Stimulated activated CD8-positive, alpha-beta memory T cell treated with anti-CD3 and anti-CD28 coated beads, Interleukin-12 subunit alpha, Interleukin-12 subunit beta, amount 100 ng/mL, for 4 hours (primary cell): Measurements from ENCODE around the gene TPP1.

Source experiments
- DNase-seq: peaks from one replicate; pipeline ENCODE4 v3.0.0-alpha.2; 2020; ENCODE audit warnings: low read depth

TPP1 gene

DNA sequence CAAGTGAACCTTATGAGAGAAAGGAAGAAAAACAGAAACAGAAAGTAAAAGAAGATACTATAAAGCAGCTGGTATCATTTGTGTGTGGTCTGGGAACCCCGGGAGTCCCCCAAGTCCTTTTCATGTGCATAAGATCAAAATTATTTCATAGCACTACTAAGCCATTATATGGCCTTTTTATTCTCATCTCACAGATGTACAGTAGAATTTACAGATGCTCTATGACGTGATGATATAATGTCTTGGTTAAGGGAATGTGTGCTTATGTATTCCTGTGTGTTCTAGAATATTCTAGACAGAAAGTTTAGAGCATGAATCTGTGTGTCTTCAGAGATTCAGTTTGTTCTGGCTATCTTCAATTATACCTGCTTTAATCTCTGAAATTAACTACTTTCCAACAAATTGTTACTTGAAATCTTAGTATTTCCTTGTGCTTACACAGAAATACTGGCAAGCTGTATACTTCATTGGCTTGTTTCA lies 8.6 kb upstream of the TPP1 start:
- no peak for DNase-seq

DNA sequence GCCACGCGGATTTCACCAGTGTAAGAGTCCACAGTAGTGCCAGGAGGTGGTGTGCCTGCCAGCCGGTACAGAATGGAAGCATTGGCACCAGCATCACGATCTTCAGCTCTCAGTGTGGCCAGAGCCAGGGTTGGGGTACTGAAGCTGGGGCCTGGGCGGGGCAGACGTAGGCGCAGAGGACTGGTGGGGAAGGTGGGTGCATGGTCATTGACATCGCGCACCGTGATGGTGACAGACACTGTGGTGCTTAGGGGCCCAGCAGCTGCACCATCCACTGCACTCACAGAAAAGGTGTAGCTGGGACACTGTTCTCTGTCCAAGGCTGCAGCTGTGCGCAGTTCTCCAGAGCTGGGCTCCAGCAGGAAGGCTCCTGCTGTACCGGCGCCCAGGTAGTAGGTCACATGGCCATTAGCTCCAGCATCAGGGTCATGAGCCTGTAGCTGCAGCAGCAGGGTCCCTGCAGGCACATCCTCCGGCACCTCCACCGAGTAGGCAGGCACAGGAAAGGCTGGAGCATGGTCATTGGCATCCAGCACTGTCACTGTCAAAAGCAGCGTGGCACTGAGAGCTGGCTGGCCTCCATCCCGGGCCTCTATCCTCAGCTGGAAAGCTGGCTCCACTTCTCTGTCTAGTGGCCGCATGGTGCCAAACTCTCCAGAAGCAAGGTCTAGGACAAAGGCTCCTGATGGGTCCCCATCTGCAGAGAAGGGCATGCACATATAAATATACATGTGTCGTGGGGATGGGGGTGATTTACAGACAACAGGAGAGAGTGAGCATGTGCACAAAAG lies 7.9 kb upstream of the TPP1 start:
- DNase-seq: no peak

DNA sequence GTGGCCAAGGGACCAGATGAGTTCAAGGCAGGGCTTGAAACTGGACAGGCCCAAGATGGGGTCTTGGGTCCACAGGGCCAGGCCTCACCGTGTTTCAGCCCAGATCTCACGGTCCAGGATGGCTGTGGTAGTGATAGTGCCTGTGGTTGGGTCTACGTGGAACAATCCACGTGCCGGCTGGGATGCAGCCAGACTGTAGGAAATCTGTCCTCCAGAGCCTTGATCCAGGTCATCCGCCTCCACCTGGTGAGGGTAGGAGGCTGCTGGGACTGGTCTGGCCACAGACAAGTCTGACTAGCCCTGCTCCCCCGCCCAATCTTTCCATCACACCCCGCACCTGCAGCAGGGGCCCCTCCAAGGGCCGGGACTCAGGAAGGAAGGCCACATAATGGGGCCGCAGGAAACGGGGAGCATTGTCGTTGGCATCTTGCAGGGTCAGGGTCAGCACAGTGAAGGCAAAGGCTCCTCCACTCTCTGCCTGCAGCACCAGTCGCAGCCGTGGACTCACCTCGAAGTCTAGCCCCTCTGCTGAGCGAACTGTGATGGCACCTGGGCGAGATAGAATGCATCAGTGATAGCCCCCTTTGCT lies 6.7 kb upstream of the TPP1 start:
- no peak for DNase-seq

DNA sequence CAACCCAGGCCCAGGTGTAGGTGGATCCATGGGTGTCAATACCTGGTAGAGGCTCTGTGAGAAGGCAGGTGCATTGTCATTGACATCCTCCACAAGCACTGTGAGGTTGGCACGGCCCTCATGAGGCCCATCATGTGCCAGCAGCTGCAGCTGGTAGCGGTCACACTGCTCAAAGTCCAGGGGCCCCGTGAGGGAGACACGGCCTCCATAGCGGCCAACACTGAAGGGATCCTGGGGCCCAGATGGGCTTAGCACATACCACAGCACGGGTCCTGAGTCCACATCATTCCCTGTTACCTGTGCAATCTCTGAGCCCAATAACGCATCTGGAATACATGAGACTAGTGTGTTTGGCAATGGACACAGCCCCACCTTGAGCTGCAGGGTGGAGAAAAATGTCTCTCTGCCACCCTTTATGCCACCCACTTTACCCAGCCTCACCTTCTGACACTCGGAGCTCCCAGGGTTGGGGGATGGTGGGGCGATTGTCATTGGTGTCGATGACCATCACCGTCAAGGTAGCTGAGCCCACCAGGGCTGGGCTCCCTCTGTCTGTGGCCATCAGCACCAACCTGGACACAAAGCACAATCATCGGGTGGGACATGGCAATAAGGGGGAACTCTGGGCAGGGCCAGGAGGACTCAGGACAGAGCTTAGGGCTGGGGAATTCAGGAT lies 6.1 kb upstream of the TPP1 start:
- DNase-seq: no peak

DNA sequence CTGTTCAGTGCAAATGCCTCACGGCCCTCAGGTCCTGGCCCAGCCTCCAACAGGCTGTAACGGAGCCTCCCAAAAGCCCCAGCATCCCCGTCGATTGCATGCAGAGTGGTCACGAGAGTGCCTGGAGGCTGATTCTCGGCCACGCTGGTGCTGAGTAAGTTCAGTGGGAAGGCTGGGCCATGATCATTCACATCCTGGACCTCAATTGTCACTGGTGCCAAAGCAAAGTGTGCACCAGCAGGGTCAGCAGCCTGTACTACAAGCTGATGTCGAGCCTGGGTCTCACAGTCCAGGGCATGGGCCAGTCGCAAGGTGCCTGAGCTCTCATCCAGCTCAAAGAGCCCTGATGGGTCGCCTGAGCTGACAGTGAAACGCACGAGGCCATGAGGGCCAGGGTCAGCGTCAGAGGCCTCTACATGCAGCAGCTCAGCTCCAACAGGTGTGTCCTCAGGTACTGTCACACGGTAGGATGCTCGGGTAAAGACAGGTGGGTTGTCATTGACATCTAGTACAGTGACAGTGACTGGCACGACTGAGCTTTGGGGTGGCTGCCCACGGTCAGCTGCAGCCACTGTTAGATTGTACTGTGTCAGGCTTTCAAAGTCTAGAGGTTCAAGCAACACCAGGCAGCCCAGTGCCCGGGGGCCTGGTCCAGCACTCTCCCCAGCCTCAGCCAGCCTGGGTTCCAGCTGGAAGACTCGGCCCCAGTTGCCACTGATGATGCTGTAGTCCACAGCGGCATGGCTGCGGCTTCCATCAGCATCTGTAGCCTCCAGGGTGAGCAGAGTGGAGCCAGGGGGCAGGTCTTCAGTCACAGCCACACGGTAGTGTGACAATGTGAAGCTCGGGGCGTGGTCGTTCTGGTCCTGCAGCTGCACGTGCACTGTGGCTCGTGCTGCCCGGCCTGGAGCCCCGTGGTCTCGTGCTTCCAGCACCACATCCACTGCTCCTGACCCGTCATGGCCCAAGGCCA lies 4.5 kb upstream of the TPP1 start:
- DNase-seq: no peak

DNA sequence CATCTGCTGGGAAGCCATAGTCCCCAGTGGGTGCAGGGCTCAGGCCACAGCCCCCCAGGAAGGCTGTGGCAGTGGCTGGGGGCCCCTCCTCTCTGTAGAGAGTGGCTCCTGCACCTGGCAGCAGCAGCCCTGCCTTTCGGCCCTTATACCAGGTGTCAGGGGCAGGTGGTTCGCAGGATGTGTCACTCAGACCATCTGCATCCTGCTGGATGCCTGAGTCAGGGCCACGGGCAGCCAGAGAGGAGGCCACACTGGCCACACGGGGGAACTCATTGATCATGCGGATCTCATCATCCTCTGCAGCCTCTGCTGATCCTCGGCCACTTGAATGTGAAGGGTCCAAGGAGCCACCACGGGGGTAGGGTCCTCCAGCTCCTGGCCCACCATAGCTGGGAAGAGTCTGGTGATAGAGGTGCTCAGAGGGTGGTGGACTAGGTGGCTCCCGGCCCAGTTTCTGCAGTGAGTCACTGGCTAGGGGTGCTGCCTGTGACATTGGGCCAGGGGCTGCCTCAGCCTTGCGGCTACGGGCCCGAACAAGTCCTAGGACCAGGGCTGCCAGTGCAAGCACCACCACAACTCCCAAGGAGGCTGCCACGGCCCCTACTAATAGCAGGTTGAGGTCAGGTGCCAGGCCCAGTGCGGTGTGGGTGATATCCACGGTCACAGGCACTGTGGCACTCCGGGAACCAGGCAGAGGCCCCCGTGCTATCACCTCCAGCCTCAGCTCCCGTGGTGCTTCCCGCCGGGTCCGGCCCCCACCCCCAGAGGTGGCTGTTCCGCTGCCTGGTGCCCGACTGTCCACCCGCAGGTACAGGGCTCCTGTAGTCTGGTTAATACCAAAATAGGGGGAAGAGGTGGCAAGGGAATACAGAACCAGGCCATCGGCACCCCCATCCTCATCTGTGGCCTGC lies 3.3 kb upstream of the TPP1 start:
- DNase-seq: no peak

DNA sequence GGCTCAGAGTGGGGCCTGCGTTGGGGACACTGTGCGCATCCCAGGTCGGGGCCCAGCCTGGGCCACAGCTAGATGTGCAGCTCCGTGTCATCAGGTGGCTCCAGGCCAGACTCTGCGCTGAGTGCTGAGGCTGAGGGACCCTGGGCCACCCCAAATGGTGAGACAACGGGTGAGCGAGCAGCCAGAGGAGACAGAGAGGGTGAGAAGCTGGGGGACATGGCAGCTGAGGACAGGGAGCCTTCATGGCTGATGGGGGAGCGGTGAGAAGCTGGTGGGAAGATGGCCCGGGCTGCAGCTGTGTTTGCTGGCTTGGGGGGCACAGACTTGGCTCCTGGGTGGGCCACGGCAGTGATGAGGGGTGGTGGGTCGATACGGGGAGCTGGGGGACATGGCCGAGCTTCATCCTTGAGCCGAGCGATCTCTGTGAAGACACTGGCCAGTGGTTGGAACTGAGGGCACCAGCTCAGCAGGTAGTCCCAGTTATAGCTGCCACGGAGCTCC lies 2.5 kb upstream of the TPP1 start:
- no peak for DNase-seq

DNA sequence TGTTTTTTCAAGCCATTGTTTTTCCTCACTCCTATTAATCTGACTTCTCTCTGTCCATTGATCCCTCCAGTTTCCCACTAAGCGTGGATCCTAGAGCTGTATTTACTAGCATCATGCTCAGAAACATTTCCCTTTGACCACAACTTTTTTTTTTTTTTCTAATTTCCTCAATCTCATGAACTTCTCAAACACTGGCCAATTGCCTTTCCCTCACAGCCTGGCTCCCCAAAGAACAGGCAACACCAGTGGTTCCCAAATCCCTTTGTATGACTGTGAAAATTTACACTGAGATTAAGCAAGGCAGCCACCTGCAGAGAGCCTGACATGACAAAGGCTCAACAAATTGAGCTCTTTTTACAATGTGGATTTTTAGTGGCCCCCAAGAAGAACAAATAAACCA lies 1.4 kb upstream of the TPP1 start:
- no peak for DNase-seq

DNA sequence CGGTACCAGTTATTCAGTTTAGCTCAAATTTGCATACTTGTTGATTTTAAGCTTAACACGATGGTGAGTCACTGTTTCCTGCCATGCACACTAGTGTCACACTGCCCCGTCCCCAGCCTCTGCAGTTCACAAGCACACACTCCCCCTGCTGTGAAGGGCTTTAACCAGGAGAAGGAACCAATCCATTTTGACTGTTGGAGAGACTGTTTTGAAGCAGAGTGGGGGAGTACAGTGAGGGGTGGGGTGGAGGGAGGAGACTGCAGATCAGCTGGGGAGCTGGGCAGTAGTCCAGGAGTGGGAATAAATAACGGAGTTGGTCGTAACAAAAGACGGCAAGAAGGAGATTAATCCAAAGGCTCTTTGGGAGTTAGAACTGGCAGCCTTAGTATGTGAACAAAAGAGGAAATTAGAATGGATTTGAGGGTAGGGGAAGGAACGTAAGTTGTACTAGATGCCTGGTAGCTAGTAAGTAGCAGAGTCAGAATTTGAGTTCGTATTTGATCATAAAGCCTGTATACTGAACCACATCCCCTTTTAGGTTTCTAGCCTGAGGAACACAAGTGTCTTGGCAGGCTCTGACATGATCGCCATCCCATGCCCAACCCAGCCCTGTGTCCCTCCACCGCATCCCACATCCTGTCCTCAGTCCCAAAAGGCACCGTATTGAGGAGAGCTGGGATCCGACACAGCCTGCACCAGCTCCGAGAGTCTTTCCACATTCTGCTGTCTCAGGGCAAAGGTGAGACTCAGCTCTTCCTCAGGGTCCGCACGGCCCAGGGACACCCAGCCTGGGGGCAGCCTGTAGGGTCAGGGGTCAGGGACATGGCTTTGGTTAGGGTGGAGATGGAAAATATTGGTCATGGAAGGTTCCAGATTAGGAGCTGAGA lies 862 bp downstream of the TPP1 start:
- peak; percentile 56 for DNase-seq

DNA sequence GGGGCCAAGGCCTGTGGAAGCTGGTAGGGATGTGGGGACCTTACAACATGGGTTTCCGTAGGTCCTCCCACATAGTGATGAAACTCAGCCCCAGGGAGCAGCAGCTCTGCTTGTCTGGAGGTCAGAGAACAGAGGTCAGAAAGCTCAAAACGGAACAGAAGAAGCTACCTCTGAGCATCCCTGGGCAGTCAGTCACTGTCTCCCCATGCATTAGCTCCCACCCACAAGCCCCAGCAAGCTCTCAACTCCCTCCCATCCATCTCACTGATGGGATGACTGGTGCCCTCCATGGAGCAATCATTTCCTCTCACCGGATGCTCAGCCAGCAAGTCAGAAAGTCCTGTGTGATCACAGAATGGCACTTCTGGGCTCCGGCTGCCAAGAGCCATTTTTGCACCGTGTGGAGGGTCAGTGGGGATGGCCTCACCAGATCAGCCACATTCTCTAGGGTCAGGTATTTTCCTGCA lies 1.9 kb downstream of the TPP1 start:
- no peak for DNase-seq

DNA sequence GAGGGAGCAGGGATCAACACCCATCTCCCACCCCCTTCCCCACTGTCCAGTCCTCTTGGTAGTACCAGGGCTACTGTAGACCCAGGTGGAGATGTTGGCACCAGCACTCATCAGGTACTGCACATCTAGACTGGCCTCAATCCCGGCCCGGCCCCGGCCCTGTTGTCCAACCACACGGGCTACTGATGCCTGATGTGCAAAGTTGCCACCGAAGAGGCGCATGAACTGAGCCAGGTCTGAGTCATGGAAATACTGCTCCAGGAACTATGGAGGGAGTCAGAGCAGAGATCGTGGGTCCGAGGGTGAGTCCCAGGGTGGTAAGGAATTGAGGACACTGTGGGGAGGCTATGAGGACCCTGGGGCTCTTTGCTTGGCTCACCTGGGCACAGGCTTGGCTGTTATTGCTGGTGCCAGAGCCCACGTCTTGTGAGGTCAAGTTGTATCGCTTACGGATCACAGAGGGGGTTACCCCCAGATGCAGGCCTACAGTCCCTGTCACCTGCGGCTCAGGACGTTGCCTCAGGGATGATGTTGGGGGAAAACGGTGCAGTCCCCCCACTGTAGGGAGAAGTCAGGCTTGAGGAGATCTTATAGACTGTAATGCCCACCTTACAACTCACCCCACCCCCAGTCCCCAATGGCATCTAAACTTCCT lies 2.5 kb downstream of the TPP1 start:
- no peak for DNase-seq

DNA sequence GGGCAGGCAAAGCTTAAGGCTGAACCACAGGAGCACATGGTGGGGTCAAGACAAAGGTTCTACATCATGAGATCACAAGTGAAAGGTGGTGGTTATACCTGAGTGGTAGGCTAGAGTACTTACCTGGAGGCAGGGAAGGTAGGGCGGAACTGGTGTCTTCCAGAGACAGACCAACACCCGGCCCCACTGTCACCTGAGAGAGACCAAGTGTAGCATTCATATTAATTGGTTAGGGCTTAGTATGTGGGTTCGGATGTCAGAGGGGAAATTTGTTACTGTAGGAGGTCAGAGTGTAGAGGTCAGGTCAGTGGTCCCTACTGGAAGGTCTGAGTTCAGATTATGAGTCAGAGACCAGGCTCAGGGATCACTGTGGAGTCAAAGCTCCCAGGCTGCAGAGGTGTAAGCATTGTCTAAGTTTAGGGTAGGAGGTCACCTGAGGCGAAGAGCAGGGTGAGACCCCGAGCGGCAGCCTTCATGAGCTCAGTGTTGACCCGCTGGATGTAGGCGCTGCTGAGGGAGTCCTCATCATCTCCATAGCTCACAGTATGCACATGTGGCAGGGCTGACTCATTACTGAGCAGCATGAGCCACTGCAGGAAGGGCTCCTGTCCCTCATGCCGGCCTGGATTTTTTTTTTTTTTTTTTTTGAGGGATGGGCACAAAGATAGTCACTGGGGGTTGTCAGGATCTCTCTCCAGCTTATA lies 3.2 kb downstream of the TPP1 start:
- no peak for DNase-seq

DNA sequence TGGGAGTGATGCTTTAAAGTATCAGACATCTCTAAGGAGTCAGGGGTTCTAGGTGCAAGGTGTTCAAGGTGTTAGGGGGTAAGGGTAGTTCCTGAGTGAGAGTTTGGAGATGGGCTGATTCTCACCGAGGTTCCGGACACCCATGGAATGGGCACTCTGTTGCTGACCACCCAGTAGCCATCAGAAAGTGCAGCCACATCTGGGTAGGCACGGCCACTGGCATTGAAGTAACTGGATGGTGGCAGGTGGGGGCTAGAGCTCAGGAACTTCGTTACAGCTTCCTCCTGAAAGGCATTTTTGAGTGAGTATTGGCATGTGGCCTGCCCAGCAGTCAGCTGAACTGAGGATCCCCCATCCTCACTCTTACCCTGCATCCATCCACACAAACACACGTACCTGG lies 4.2 kb downstream of the TPP1 start:
- DNase-seq: no peak

DNA sequence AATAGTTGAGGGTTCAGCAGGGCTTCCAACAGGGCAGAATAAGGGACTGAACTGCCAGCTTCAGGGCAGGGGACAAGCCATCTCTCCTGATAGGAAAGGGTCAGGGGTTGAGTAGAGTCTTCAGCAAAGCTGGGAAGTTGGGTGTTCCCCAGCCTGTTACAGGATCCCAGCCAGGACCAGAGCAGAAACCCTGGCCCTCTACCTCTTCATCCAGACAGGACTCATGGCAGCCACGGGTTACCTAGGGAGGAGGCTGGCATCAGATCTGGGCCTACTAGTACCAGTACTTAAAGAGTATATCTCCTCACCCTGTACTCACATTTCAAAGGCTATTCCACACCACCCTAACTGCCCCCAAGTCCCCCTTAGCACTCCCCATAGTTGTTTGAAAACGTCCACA lies 4.8 kb downstream of the TPP1 start:
- no peak for DNase-seq

DNA sequence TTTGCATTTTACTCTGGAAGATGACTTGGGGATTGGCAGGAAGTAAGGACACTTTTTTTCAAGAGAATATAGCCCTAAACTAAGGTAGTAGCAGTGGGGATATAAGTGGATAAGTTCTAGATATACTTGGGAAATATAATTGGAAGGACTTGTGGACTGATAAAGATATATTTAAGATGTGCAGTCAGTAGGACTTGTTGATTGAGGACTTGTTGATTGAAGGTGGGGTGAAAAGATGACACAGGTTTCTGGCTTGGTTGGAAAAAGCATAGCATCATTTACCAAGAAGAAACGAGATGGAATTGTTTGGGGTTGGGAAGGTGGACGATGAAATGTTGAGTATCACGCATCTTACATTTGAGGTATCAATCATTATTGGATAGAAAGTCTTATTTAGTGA lies 5.7 kb downstream of the TPP1 start:
- no peak for DNase-seq

DNA sequence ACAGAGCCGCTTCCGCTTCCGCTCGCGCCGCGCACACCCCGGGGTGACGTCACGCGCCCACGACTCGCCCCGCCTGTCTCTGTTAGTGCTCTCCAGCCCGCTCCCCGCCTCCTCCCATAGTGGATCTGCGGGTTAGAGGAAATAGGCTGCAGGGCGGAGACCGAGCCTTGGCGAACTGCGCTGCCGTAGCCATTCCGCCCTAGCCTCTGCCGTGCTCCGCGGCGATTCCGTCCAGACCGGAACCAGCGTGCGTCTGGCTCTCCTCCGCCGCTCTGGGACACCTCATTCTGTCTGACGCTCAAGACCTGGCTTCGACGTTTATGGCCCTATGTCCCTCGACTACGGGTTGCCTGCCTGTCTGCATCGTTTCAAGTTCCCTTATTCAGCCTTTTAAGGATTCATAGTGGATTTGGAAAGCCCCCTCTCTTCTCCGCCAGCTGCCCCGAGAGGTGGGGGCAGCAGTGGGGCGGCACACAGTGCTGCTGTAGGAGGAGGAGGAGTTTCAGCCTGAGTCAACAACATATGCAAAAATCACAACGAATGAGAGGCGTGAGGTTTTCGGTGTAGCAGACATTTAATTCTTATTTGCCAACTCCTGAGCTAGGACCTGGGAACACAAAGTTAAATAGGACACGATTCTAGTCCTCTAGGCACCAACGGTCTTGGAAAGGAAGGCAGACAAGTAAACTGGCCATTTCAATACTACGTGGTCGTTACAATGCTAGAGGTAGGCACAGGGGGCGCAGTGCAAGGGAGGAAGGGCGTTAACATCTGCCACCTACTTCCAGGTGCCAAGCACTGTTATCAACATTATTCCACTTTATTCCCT lies 6.8 kb downstream of the TPP1 start, which contains the start of gene TAF10:
TSS of gene TAF10 (minus strand) at position 4 of the 829 bp plus-strand sequence. CDS start 27 bp downstream, outside the sequence.
- DNase-seq: peak; percentile 94

DNA sequence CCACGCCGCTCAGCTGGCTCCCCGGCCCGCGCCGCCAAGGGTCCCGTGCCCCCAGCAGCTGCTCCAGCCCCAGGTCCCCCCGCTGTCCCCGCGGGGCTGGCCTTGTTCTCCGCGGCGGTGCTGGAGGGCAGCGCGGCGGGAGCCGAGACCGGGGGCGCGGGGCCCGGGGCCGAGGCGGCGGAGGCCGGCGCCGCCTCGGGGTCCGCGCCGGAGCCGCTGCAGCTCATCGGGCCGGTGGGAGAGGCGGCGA lies 7.3 kb downstream of the TPP1 start:
- DNase-seq: no peak
